H1 (cell line): Measurements from ENCODE around the gene ARHGEF10L. TPM values are rescaled to one million over a fixed set of nuclear protein-coding genes. Genes with fewer than 3 reads are reported as not detected.

Experiments used
- CTCF ChIA-PET: fragments of 300-600 bp; sonication (Branson Sonifier 250); formaldehyde crosslinking; loops from one replicate; lab custom pipeline; 2021; ENCODE audit not compliant: partially characterized antibody; lab: Charles Lee
- POLR2A ChIA-PET: fragments of 300-600 bp; sonication (Branson Sonifier 250); formaldehyde crosslinking; loops from one replicate; lab custom pipeline; 2021; ENCODE audit warnings: inconsistent platforms; ENCODE audit not compliant: partially characterized antibody; lab: Charles Lee
- DNase-seq, 2 experiments: peaks; one replicate each; pipeline versions ENCODE4 v3.0.0 to v3.0.0-alpha.2; 2010 to 2022; ENCODE audit warnings: low spot score in 2 of 2, low read depth in 1 of 2, mixed read lengths in 1 of 2
- FAIRE-seq: peaks from 2 replicates; lab custom pipeline; 2011; peaks lifted over from hg19 to GRCh38; lab: Jason Lieb, UNC
- H2AFZ ChIP-seq: 2 replicates; pipeline ENCODE4 v1.8.1; 2012; ENCODE audit warnings: low read length, inconsistent platforms
- H2AK5ac ChIP-seq: 2 replicates; pipeline ENCODE4 v1.6.1; 2013; ENCODE audit warnings: low read depth, low read length
- H2BK120ac ChIP-seq: replicated peaks from 2 replicates; pipeline ENCODE3; 2013; ENCODE audit warnings: low read depth, low read length, inconsistent platforms
- H2BK12ac ChIP-seq: 2 replicates; pipeline ENCODE4 v1.6.1; 2013; ENCODE audit warnings: low read depth, low read length
- H2BK15ac ChIP-seq: 2 replicates; pipeline ENCODE4 v1.6.1; 2013; ENCODE audit warnings: low read length
- H2BK20ac ChIP-seq: 2 replicates; pipeline ENCODE4 v1.6.1; 2013; ENCODE audit warnings: low read length
- H2BK5ac ChIP-seq: 2 replicates; pipeline ENCODE4 v1.6.1; 2013; ENCODE audit warnings: low read depth, low read length
- H3K14ac ChIP-seq: 2 replicates; pipeline ENCODE4 v1.6.1; 2013; ENCODE audit warnings: inconsistent platforms; ENCODE audit not compliant: insufficient read length
- H3K18ac ChIP-seq: 2 replicates; pipeline ENCODE4 v1.6.1; 2013; ENCODE audit warnings: low read length; ENCODE audit errors: extremely low read depth
- H3K23ac ChIP-seq: 2 replicates; pipeline ENCODE4 v1.6.1; 2013; ENCODE audit warnings: inconsistent platforms; ENCODE audit not compliant: insufficient read length
- H3K23me2 ChIP-seq: 2 replicates; pipeline ENCODE4 v1.6.1; 2013; ENCODE audit warnings: low read depth, low read length
- H3K27ac ChIP-seq: 2 replicates; pipeline ENCODE4 v1.6.1; 2011; ENCODE audit warnings: low read depth, low read length, inconsistent platforms
- H3K27me3 ChIP-seq, 4 experiments: replicated peaks in 1 of 4; 1 replicate in 1 of 4; 2 replicates in 3 of 4; pipeline versions ENCODE4 v1.6.1 to v1.8.1; 2011 to 2013; ENCODE audit warnings: low read length in 3 of 4, mild to moderate bottlenecking in 3 of 4, inconsistent platforms in 2 of 4, mixed read lengths in 2 of 4, moderate library complexity in 1 of 4; ENCODE audit not compliant: control insufficient read depth in 3 of 4, insufficient read depth in 3 of 4; ENCODE audit errors: extremely low read depth in 1 of 4
- H3K36me3 ChIP-seq, 4 experiments: 2 replicates each; pipeline versions ENCODE4 v1.6.1 to v1.8.1; 2011 to 2013; ENCODE audit warnings: mild to moderate bottlenecking in 4 of 4, low read length in 3 of 4, moderate library complexity in 2 of 4, control low read depth in 1 of 4, inconsistent platforms in 1 of 4; ENCODE audit not compliant: insufficient read depth in 4 of 4, control insufficient read depth in 2 of 4
- H3K4ac ChIP-seq: replicated peaks from 2 replicates; pipeline ENCODE3; 2013; ENCODE audit warnings: low read length, low read depth, mixed read lengths, inconsistent platforms; ENCODE audit not compliant: insufficient read length
- H3K4me1 ChIP-seq, 4 experiments: replicated peaks in 1 of 4; 1 replicate in 1 of 4; 2 replicates in 3 of 4; pipeline versions ENCODE4 v1.6.1 to v1.8.1; 2011 to 2013; ENCODE audit warnings: low read length in 3 of 4, inconsistent platforms in 2 of 4, mixed read lengths in 1 of 4; ENCODE audit not compliant: insufficient read depth in 4 of 4, control insufficient read depth in 3 of 4
- H3K4me2 ChIP-seq, 2 experiments: 2 replicates each; pipeline versions ENCODE4 v1.6.1 to v1.8.1; 2011 to 2013; ENCODE audit warnings: low read depth in 2 of 2, low read length in 2 of 2, control low read depth in 1 of 2, inconsistent platforms in 1 of 2, mild to moderate bottlenecking in 1 of 2; ENCODE audit not compliant: insufficient read depth in 1 of 2
- H3K4me3 ChIP-seq, 4 experiments: fragments of 200-600, 300-600 bp in 1 of 4; sonication (generic), shearing (Covaris generic), sonication (Bioruptor Twin) in 1 of 4; 2 replicates each; pipeline versions ENCODE4 v1.5.1 to v1.8.1; 2011 to 2016; ENCODE audit warnings: low read length in 4 of 4, low read depth in 3 of 4, control low read depth in 2 of 4, inconsistent platforms in 2 of 4, mild to moderate bottlenecking in 2 of 4, mixed read lengths in 1 of 4, moderate library complexity in 1 of 4; ENCODE audit not compliant: insufficient read depth in 2 of 4; ENCODE audit errors: extremely low read depth in 1 of 4
- H3K56ac ChIP-seq: replicated peaks from 2 replicates; pipeline ENCODE3; 2013; ENCODE audit warnings: low read depth, mild to moderate bottlenecking, mixed read lengths, low read length, inconsistent platforms; ENCODE audit not compliant: insufficient read length
- H3K79me1 ChIP-seq: 2 replicates; pipeline ENCODE4 v1.6.1; 2013; ENCODE audit warnings: low read depth, low read length, control low read depth
- H3K79me2 ChIP-seq, 2 experiments: 2 replicates each; pipeline versions ENCODE4 v1.6.1 to v1.8.1; 2012 to 2013; ENCODE audit warnings: low read length in 2 of 2, mild to moderate bottlenecking in 2 of 2, inconsistent platforms in 1 of 2; ENCODE audit not compliant: insufficient read depth in 2 of 2, control insufficient read depth in 1 of 2
- H3K9ac ChIP-seq, 4 experiments: replicated peaks in 1 of 4; 1 replicate in 1 of 4; 2 replicates in 3 of 4; pipeline versions ENCODE4 v1.6.1 to v1.8.1; 2011 to 2013; ENCODE audit warnings: low read depth in 3 of 4, low read length in 3 of 4, control low read depth in 2 of 4, mild to moderate bottlenecking in 2 of 4, moderate library complexity in 2 of 4, inconsistent platforms in 1 of 4; ENCODE audit errors: extremely low read depth in 1 of 4
- H3K9me3 ChIP-seq, 2 experiments: 2 replicates each; pipeline versions ENCODE4 v1.6.1 to v1.8.1; 2012 to 2013; ENCODE audit warnings: mild to moderate bottlenecking in 2 of 2, moderate library complexity in 2 of 2, control low read depth in 1 of 2, inconsistent platforms in 1 of 2, low read depth in 1 of 2, low read length in 1 of 2, mixed read lengths in 1 of 2; ENCODE audit not compliant: insufficient read depth in 2 of 2
- H4K20me1 ChIP-seq, 2 experiments: replicated peaks in 1 of 2; 2 replicates each; pipeline versions ENCODE3 to v1.8.1; 2011 to 2013; ENCODE audit warnings: inconsistent platforms in 2 of 2, low read length in 2 of 2, mild to moderate bottlenecking in 1 of 2; ENCODE audit not compliant: insufficient read depth in 2 of 2, control insufficient read depth in 1 of 2
- H4K5ac ChIP-seq: 2 replicates; pipeline ENCODE4 v1.6.1; 2013; ENCODE audit warnings: low read length, low read depth, mixed read lengths, inconsistent platforms; ENCODE audit not compliant: insufficient read length
- H4K8ac ChIP-seq: 2 replicates; pipeline ENCODE4 v1.8.0; 2013; ENCODE audit warnings: mild to moderate bottlenecking, moderate library complexity, low read length, inconsistent platforms; ENCODE audit not compliant: insufficient read depth; ENCODE audit errors: extremely low read depth
- H4K91ac ChIP-seq: replicated peaks from 2 replicates; pipeline ENCODE3; 2013; ENCODE audit warnings: low read length, mixed read lengths, inconsistent platforms; ENCODE audit not compliant: insufficient read length
- ASH2L ChIP-seq: fragments of 200-600, 300-600 bp; sonication (generic); IDR thresholded peaks from one replicate; pipeline ENCODE4 v1.7.1; 2017; ENCODE audit warnings: low read length
- BCL11A ChIP-seq, 2 experiments: IDR thresholded peaks; one replicate each; pipeline ENCODE4 v1.6.1; 2011; ENCODE audit warnings: low read depth in 2 of 2, low read length in 2 of 2, mild to moderate bottlenecking in 2 of 2
- CBX8 ChIP-seq: fragments of 300-800, 300-1000 bp; sonication (generic); IDR thresholded peaks from 2 replicates; pipeline ENCODE4 v1.7.1; 2016; ENCODE audit warnings: low read depth, low read length, borderline replicate concordance
- CHD1 ChIP-seq: IDR thresholded peaks from 2 replicates; pipeline ENCODE4 v1.6.1; 2012; ENCODE audit warnings: low read depth, low read length, improper control_type of control experiment
- HDAC2 ChIP-seq, 2 experiments: fragments of 300-600 bp in 1 of 2; sonication (generic) in 1 of 2; IDR thresholded peaks; 2 replicates each; pipeline ENCODE4 v1.6.1; 2011 to 2012; ENCODE audit warnings: low read depth in 2 of 2, low read length in 2 of 2, mild to moderate bottlenecking in 2 of 2, moderate library complexity in 2 of 2, borderline replicate concordance in 1 of 2, inconsistent platforms in 1 of 2
- JUN ChIP-seq: IDR thresholded peaks from 2 replicates; pipeline ENCODE4 v1.6.1; 2011; ENCODE audit warnings: low read depth, mild to moderate bottlenecking, improper control_type of control experiment, low read length
- NANOG ChIP-seq: IDR thresholded peaks from 2 replicates; pipeline ENCODE4 v1.6.1; 2011; ENCODE audit warnings: low read length, low read depth, mild to moderate bottlenecking, inconsistent platforms; ENCODE audit not compliant: insufficient read depth, poor library complexity, severe bottlenecking
- PHF8 ChIP-seq: fragments of 200-600 bp; sonication (generic); conservative IDR thresholded peaks from 2 replicates; pipeline ENCODE4 v1.7.1; 2012; ENCODE audit warnings: low read depth, mild to moderate bottlenecking, inconsistent platforms, low read length, moderate library complexity
- SIN3A ChIP-seq, 2 experiments: IDR thresholded peaks in 1 of 2; conservative IDR thresholded peaks in 1 of 2; 2 replicates each; pipeline ENCODE4 v1.6.1; 2011 to 2012; ENCODE audit warnings: low read length in 2 of 2, improper control_type of control experiment in 1 of 2, low read depth in 1 of 2, mild to moderate bottlenecking in 1 of 2
- SP1 ChIP-seq: IDR thresholded peaks from 2 replicates; pipeline ENCODE4 v1.6.1; 2011; ENCODE audit warnings: low read depth, low read length
- TCF12 ChIP-seq: IDR thresholded peaks from 2 replicates; pipeline ENCODE4 v1.6.1; 2011; ENCODE audit warnings: low read depth, mild to moderate bottlenecking, low read length
- WGBS, 2 experiments: shearing (Covaris generic) in 1 of 2; methylation state at CpG; one replicate each; pipeline versions ENCODE4 v1.1.6 to v1.1.7; 2013 to 2015; ENCODE audit warnings: low lambda C conversion rate in 2 of 2, mixed read lengths in 2 of 2, inconsistent platforms in 1 of 2, low coverage in 1 of 2, missing lambda C conversion rate in 1 of 2; ENCODE audit not compliant: insufficient replicate concordance in 2 of 2, insufficient coverage in 1 of 2, insufficient read length in 1 of 2; ENCODE audit errors: extremely low coverage in 1 of 2, missing lambda C conversion rate in 1 of 2; 5-methylcytosine and 5-hydroxymethylcytosine counted together
- polyA plus RNA-seq, 7 experiments: library from polyadenylated mRNA; depleted of rRNA in 3 of 7; stranded (reverse) in 5 of 7; unstranded in 2 of 7; fragments of >200 nt in 5 of 7; fragments of 200-250 nt in 2 of 7; gene quantifications; 1 replicate in 5 of 7; 2 replicates in 1 of 7; 4 replicates in 1 of 7; pipeline versions ENCODE4 v1.2.1 to v1.2.3, GENCODE V29; 2011 to 2013; ENCODE audit warnings: missing spikeins in 2 of 7, mixed read lengths in 2 of 7
- total RNA-seq: library from RNA; stranded (reverse); fragmentation: NEBNext Ultra II Directional; extraction: Animal tissue kit (Norgen Biotek cat#: 25700); gene quantifications from 2 replicates; pipeline ENCODE4 v1.2.1, GENCODE V29; 2021

ARHGEF10L gene
- total and polyA plus RNA-seq, 2 of the 8 experiments (the other 6 are each of a cell fraction or from before 2014, with no cell fraction given) = 33.6 to 39.6 TPM

DNA sequence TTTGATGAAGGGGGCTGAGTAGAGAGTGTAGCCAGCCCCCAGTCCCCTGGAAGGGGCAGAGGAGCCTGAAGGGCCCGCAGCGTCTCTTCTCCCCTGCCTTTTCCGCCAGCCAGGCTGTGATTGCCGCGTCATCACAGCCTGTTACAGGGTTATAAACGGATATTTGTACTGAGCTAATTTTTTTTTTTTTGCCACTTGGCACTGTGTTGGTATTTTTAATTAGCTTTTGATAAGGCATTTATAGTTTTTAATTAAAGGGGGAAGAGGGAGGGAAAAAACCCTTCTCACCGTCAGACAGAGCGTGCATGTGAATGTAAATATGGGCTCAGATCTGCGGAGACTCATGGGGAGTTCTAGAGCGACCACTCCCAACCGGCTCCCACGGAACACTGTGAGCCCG is 117.9 kb downstream of the ARHGEF10L start:
- Histone ChIP-seq H3K79me1 (no peaks in the 10 kb centered on the region), H3K9ac (no peak overlapping the region), H2BK120ac (no peak overlapping the region), H3K56ac (no peak overlapping the region), H2BK12ac (no peak overlapping the region), H3K14ac (no peak overlapping the region), H3K9me3 (no peaks in the 10 kb centered on the region), H4K20me1 (peaks cover 6 to 7% of the 10 kb centered on the region in 2 experiments), H4K91ac (no peak overlapping the region), H3K4ac (no peak overlapping the region), H2BK20ac (no peak overlapping the region), H2AFZ (no peak overlapping the region), H3K36me3 (peaks cover 2 to 27% (median 10%) of the 10 kb centered on the region in 4 experiments; a peak in 6 of 8 replicates), H3K4me2 (no peak overlapping the region), H3K23me2 (peaks cover 4% of the 10 kb centered on the region; the same call in 1 of the 2 replicates), H3K4me3 (no peak overlapping the region), H2BK15ac (no peak overlapping the region), H4K8ac (no peak overlapping the region), H3K4me1 (no peaks in the 10 kb centered on the region), H3K27me3 (no peaks in the 10 kb centered on the region), H3K18ac (no peak overlapping the region), H4K5ac (no peak overlapping the region), H3K79me2 (no peaks in the 10 kb centered on the region), H3K23ac (no peak overlapping the region), H2AK5ac (no peak overlapping the region), H3K27ac (no peak overlapping the region), H2BK5ac (no peak overlapping the region)
- 92% methylated on average over 12 of the region's 13 CpGs; no CpG with 5 or more reads in 1 of the 2 experiments for WGBS, 2 experiments
- ChIA-PET POLR2A (no interaction called here), CTCF (interaction anchor here (0.7 to 7.0 kb wide), 8 partner anchors 8 to 924 kb away, joined by 3 to 127 read pairs (median 4); no protein-coding TSS in a partner anchor)
- DNase-seq (no peak), FAIRE-seq (no peak)
- TF ChIP-seq BCL11A (IDR thresholded peaks at IDR 0.05; ENCODE audit: low read depth in 2 of 2, low read length in 2 of 2) (no peak), SIN3A (conservative IDR thresholded peaks at IDR 0.05 in 1 of 2, IDR thresholded peaks at IDR 0.05 in 1 of 2; ENCODE audit: low read depth in 1 of 2, low read length in 2 of 2) (no peak), PHF8 (no peak), ASH2L (no peak), SP1 (no peak), JUN (no peak), TCF12 (no peak), CHD1 (no peak), HDAC2 (IDR thresholded peaks at IDR 0.05; ENCODE audit: borderline replicate concordance in 1 of 2, low read depth in 2 of 2, low read length in 2 of 2) (no peak), CBX8 (no peak), NANOG (no peak)
